VCaP (cell line): ENCODE data around the gene ATP8A1.
"Not testable (repeated sequence)": the region's sequence is repeated elsewhere in the genome, so short reads cannot be mapped to it uniquely, and the experiment has no call there.

ENCODE experiments used
- H3K27ac ChIP-seq: fragments of 450-650 bp; 2 replicates; pipeline ENCODE4 v1.5.1; 2017
- TF ChIP-seq, protein P1 (sequence below): fragments of 450-650 bp; conservative IDR thresholded peaks from 2 replicates; pipeline ENCODE4 v1.5.1; 2017; ENCODE audit warnings: mild to moderate bottlenecking, moderate library complexity

ATP8A1 gene

DNA sequence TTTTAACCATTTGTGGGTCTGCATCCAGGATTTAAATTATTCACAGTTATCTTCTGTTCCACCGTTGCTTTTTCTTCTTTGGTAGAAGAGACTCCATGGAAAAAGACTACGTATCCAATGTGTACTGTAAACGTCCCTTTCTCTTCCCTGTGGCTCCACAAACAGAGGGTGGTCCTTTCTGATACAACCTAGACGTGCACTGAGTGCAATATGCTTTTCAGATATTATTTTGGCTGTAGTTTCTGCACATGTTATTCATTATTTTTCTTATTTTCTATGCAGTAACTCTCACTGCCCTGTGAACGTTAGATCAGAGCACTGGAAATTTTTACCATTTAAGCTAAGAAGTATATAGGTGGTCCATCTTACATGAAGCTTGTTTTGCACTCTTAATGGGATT lies 186.9 kb downstream of the ATP8A1 start:
- TF ChIP-seq, protein P1, sequence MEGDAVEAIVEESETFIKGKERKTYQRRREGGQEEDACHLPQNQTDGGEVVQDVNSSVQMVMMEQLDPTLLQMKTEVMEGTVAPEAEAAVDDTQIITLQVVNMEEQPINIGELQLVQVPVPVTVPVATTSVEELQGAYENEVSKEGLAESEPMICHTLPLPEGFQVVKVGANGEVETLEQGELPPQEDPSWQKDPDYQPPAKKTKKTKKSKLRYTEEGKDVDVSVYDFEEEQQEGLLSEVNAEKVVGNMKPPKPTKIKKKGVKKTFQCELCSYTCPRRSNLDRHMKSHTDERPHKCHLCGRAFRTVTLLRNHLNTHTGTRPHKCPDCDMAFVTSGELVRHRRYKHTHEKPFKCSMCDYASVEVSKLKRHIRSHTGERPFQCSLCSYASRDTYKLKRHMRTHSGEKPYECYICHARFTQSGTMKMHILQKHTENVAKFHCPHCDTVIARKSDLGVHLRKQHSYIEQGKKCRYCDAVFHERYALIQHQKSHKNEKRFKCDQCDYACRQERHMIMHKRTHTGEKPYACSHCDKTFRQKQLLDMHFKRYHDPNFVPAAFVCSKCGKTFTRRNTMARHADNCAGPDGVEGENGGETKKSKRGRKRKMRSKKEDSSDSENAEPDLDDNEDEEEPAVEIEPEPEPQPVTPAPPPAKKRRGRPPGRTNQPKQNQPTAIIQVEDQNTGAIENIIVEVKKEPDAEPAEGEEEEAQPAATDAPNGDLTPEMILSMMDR = no peak
- no peak overlapping the region for H3K27ac ChIP-seq

DNA sequence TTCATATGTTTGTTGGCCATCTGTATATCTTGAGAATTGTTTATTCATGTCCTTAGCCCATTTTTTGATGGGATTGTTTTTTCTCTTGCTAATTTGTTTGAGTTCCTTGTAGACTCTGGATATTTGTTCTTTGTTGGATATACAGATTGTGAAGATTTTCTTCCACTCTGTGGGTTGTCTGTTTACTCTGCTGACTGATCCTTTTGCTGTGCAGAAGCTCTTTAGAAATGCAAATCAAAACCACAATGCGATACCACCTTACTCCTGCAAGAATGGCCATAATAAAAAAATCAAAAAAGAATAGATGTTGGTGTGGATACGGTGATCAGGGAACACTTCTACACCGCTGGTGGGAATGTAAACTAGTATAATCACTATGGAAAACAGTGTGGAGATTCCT lies 189.1 kb downstream of the ATP8A1 start:
- not testable (repeated sequence) for H3K27ac ChIP-seq

DNA sequence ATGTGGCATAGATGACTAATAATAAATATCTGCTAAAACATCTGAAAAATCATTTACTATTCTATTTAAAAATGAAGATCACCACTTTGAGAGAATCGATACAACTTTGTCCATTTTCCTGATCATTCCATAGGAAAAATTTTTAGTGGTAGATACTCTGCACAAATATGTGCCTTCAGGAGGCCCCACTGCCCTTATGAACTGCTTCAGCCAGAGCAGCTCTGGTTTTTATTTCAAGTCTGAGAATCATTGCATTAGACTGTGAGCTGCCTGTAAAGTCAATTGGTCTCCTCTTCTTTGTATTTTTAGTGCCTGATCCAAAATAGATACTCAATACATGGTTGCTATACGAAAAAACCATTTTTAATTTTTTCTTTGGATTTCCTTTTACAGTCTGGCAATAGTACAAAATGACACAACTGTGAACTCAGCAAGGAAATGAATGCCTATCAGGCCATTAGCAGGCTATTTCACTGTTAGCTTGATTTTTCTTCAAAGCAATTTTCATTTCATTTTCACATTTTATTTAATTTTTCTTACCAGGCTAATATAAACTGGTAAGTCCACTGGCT lies 190.5 kb downstream of the ATP8A1 start:
- no peak overlapping the region for H3K27ac ChIP-seq
- TF ChIP-seq, protein P1 = no peak

DNA sequence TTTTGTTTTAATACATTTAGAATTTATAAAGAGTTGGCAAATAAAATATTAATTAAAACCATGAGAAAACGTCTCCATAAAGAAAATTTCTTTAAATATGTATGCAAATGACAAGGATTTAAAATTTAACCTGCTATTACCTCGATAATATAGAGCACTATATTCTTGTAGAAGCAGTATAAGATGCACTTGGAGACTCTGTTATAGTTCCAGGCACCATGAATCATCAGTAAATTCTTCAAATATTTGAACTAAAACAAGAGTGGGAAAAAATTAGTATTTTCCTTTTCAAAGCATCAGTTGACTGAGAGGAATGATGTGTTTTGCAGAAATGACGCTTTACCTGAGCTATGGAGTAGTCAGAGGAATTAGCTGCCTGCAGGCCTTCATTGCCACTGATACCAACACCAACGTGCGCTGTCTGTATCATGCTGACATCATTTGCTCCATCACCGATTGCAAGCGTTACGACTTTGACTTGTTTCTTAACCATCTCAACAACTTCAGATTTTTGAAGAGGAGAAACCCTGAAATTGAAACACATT lies 192.3 kb downstream of the ATP8A1 start:
- H3K27ac ChIP-seq = no peak overlapping the region
- TF ChIP-seq, protein P1 = no peak

DNA sequence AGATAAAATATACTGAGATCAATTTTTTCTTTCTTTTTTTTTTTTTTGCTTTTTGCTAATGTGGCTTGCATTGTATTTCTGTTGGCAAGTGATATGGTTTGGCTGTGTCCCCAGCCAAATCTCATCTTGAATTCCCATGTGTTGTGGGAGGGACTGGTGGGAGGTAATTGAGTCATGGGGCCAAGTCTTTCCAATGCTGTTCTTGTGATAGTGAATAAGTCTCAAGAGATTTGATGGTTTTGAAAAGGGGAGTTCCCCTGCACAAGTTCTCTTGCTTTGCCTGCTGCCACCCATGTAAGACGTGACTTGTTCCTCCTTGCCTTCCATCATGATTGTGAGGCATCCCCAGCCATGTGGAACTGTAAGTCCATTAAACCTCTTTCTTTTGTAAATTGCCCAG lies 195.7 kb downstream of the ATP8A1 start:
- not testable (repeated sequence) for H3K27ac ChIP-seq

DNA sequence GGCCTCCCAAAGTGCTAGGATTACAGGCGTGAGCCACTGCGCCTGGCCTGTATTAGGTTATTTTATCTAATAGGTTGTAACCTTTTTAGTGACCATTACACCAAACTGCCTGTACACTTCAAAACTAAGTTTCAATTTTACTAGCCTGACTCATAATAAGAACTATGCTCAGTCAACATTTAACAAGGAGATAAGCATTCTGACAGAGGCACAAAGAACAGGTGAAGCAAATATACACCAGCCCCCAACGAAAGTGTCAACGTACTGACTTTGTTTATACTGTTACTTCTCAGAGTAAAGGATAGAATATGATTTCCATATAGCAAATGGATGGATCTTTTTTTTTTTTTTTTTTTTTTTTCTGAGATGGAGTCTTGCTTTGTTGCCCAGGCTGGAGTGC lies 196.9 kb downstream of the ATP8A1 start:
- TF ChIP-seq, protein P1 = no peak
- peak overlapping the region; percentile 32 for H3K27ac ChIP-seq

DNA sequence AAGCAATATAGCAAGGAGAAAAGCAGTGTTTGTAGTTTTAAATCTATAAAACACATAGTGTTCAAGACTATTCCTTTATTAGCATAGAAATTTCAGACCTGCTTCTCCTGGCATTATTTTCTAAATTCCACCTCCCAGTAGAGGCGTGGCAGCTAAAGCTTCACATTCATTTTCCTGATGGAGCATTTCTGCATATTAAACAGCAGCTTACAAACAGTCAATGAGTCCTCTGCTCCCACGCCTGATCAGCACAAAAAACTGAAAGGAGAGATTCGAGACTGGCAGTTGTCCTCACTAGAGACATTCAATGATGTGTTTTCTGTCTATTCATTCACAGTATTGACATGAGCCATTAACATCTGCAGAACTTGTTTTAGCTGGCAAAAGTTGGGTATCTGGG lies 198.2 kb downstream of the ATP8A1 start:
- TF ChIP-seq, protein P1 = no peak
- H3K27ac ChIP-seq = peak overlapping the region; percentile 32; the same call in 1 of the 2 replicates

DNA sequence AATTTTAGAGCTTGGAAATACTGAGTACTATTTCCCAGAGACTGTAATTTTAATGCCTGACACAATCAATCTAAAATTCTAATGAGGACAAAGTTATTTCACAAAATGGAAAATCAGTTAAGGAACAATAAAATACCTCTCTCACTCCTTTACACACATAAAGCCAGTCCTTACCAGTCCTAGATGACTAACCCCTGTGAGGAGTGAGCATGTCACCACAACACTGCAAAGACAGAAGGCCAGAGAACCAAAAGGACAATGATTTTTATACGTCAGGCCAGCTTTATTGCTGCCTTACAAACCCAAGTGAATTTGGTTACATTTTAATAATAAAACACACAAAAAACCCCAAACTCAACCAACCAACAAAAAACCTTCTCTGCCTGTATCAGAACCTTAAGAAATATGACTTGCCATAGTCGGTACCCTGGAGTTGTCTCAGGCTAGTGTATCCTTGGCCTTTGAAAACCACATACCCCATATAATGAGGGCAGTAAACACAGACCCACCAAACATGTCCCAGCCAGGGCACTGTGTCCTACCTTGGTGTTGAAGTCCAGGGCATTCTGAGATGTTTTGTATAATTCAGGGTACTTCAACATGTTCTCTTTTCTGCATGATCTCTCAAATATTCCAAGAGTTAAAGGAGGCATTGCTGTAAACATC lies 202.0 kb downstream of the ATP8A1 start:
- TF ChIP-seq, protein P1 = no peak
- no peak overlapping the region for H3K27ac ChIP-seq
